Tibial nerve (tissue), 4 donors: ENCODE measurements around the gene SPECC1.

Experiments
- CTCF ChIP-seq, 5 experiments: fragments of 200-600 bp in 3 of 5; fragments of 450-650 bp in 2 of 5; sonication (generic) in 3 of 5; IDR thresholded peaks; one replicate each; pipeline ENCODE4 v1.5.1; 2016 to 2019; ENCODE audit warnings: antibody characterized with exemption in 5 of 5, mild to moderate bottlenecking in 3 of 5, moderate library complexity in 2 of 5
- EP300 ChIP-seq, 2 donors: sonication (generic); formaldehyde crosslinking; IDR thresholded peaks; one replicate each; pipeline ENCODE4 v1.6.1; 2017; ENCODE audit warnings: antibody characterized with exemption in 2 of 2, mild to moderate bottlenecking in 1 of 2
- POLR2A ChIP-seq, 2 donors: fragments of 450-650 bp; IDR thresholded peaks; one replicate each; pipeline ENCODE4 v1.6.1; 2017; ENCODE audit warnings: antibody characterized with exemption in 2 of 2, mild to moderate bottlenecking in 2 of 2, moderate library complexity in 2 of 2

- TF ChIP-seq EP300 (IDR thresholded peaks at IDR 0.05) (no peak), CTCF (IDR thresholded peaks at IDR 0.05) (no peak), POLR2A (IDR thresholded peaks at IDR 0.05) (no peak)
Measured at GRCh38 chr17:20203761-20204263, 194.7 kb downstream of the SPECC1 start.
